GM06990 (cell line): ENCODE data around the gene CCND2.

Experiments
- DNase-seq: peaks from one replicate; pipeline ENCODE4 v3.0.0-alpha.2; 2011; ENCODE audit not compliant: insufficient read length; ENCODE audit errors: extremely low read depth
- H3K27me3 ChIP-seq: replicated peaks from 2 replicates; pipeline ENCODE4 v1.6.0; 2011; ENCODE audit warnings: low read length; ENCODE audit not compliant: control insufficient read depth, insufficient read depth
- H3K36me3 ChIP-seq: 2 replicates; pipeline ENCODE4 v1.5.1; 2011; ENCODE audit warnings: low read length; ENCODE audit not compliant: control insufficient read depth, insufficient read depth
- H3K4me3 ChIP-seq: replicated peaks from 2 replicates; pipeline ENCODE4 v1.5.1; 2011; ENCODE audit warnings: low read depth, mild to moderate bottlenecking, control low read depth, low read length
- CTCF ChIP-seq: IDR thresholded peaks from 2 replicates; pipeline ENCODE4 v1.5.1; 2011; ENCODE audit warnings: low read length, control low read depth, mild to moderate bottlenecking, inconsistent platforms; ENCODE audit not compliant: insufficient read depth, poor library complexity, severe bottlenecking

CCND2 gene

GRCh38 chr12:4287325-4288211 is 14.0 kb downstream of the CCND2 start:
- TF ChIP-seq CTCF = no peak
- Histone ChIP-seq H3K27me3 (no peaks in the 10 kb centered on the region), H3K4me3 (no peak overlapping the region), H3K36me3 (peaks cover 69% of the 10 kb centered on the region)
- DNase-seq = no peak

- Histone ChIP-seq H3K27me3 (no peaks in the 10 kb centered on the region), H3K4me3 (no peak overlapping the region), H3K36me3 (peaks cover 63% of the 10 kb centered on the region)
- no peak for TF ChIP-seq CTCF
- DNase-seq = no peak
These were observed 15.0 kb downstream of the CCND2 start for GRCh38 chr12:4288296-4289131.

- no peak for TF ChIP-seq CTCF
- Histone ChIP-seq H3K36me3 (peaks cover 60% of the 10 kb centered on the region), H3K27me3 (no peaks in the 10 kb centered on the region), H3K4me3 (no peak overlapping the region)
- no peak for DNase-seq
These were observed 15.8 kb downstream of the CCND2 start for GRCh38 chr12:4289231-4289878.

- TF ChIP-seq CTCF = no peak
- H3K36me3 ChIP-seq = peaks cover 64% of the 10 kb centered on the region
- no peak for DNase-seq
- no peak overlapping the region for H3K4me3 ChIP-seq
- H3K27me3 ChIP-seq = no peaks in the 10 kb centered on the region
These were observed 16.6 kb downstream of the CCND2 start for GRCh38 chr12:4289998-4290790.

GRCh38 chr12:4292341-4293073 is 18.9 kb downstream of the CCND2 start:
- H3K27me3 ChIP-seq = no peaks in the 10 kb centered on the region
- H3K4me3 ChIP-seq = no peak overlapping the region
- H3K36me3 ChIP-seq = peaks cover 56% of the 10 kb centered on the region
- no peak for DNase-seq
- TF ChIP-seq CTCF = no peak
